Fibroblast of lung (primary cell): Measurements from ENCODE around the gene RETSAT. TPM values are rescaled to one million over a fixed set of nuclear protein-coding genes. Genes with fewer than 3 reads are reported as not detected.

ENCODE experiments used
- DNase-seq, 2 donors: peaks; one replicate each; pipeline versions ENCODE4 v3.0.0 to v3.0.0-alpha.2; 2010; ENCODE audit warnings: low read depth in 2 of 2
- H2AFZ ChIP-seq: 2 replicates; pipeline ENCODE4 v1.5.1; 2012; ENCODE audit warnings: low read length, control low read depth, inconsistent platforms
- H3K27ac ChIP-seq: 2 replicates; pipeline ENCODE4 v1.5.1; 2011; ENCODE audit warnings: low read length, control low read depth; ENCODE audit not compliant: insufficient read depth
- H3K27me3 ChIP-seq: 2 replicates; pipeline ENCODE4 v1.5.1; 2011; ENCODE audit warnings: mild to moderate bottlenecking, low read length; ENCODE audit not compliant: control insufficient read depth, insufficient read depth
- H3K36me3 ChIP-seq: 2 replicates; pipeline ENCODE4 v1.5.1; 2011; ENCODE audit warnings: low read length; ENCODE audit not compliant: control insufficient read depth, insufficient read depth
- H3K4me1 ChIP-seq: 2 replicates; pipeline ENCODE4 v1.5.1; 2011; ENCODE audit warnings: low read length; ENCODE audit not compliant: control insufficient read depth, insufficient read depth; ENCODE audit errors: extremely low read depth
- H3K4me2 ChIP-seq: 2 replicates; pipeline ENCODE4 v1.5.1; 2011; ENCODE audit warnings: low read length, control low read depth; ENCODE audit not compliant: insufficient read depth; ENCODE audit errors: extremely low read depth
- H3K4me3 ChIP-seq, 4 experiments: fragments of 200-600 bp in 1 of 4; sonication (generic) in 1 of 4; replicated peaks in 1 of 4; 2 replicates each; pipeline ENCODE4 v1.5.1; 2011 to 2016; ENCODE audit warnings: low read length in 4 of 4, low read depth in 3 of 4, mild to moderate bottlenecking in 3 of 4, control low read depth in 2 of 4, inconsistent platforms in 1 of 4, mixed read lengths in 1 of 4; ENCODE audit not compliant: insufficient read depth in 1 of 4; ENCODE audit errors: control extremely low read depth in 1 of 4
- H3K79me2 ChIP-seq: 2 replicates; pipeline ENCODE4 v1.5.1; 2012; ENCODE audit warnings: mild to moderate bottlenecking, low read length, inconsistent platforms; ENCODE audit not compliant: control insufficient read depth, insufficient read depth
- H3K9ac ChIP-seq: 2 replicates; pipeline ENCODE4 v1.5.1; 2011; ENCODE audit warnings: mild to moderate bottlenecking, low read length, control low read depth; ENCODE audit not compliant: insufficient read depth
- H3K9me3 ChIP-seq: 2 replicates; pipeline ENCODE4 v1.5.1; 2012; ENCODE audit warnings: low read depth, low read length; ENCODE audit not compliant: control insufficient read depth, insufficient read depth
- H4K20me1 ChIP-seq: 2 replicates; pipeline ENCODE4 v1.5.1; 2011; ENCODE audit warnings: low read length; ENCODE audit not compliant: control insufficient read depth, insufficient read depth; ENCODE audit errors: extremely low read depth
- EZH2 ChIP-seq: IDR thresholded peaks from 2 replicates; pipeline ENCODE4 v1.5.1; 2012; ENCODE audit warnings: low read length, control low read depth, mild to moderate bottlenecking; ENCODE audit errors: missing control alignments
- polyA minus RNA-seq: library from RNA; depleted of rRNA, polyadenylated mRNA; stranded (reverse); fragments of >200 nt; gene quantifications from 2 replicates; pipeline ENCODE4 v1.2.3, GENCODE V29; 2011; ENCODE audit warnings: low replicate concordance
- polyA plus RNA-seq, 2 donors: library from polyadenylated mRNA; depleted of rRNA in 1 of 2; stranded (reverse) in 1 of 2; unstranded in 1 of 2; fragments of >200 nt; gene quantifications; 2 replicates each; pipeline ENCODE4 v1.2.1, GENCODE V29; 2011 to 2012; ENCODE audit warnings: missing spikeins in 1 of 2
- total RNA-seq: library from RNA; depleted of rRNA; stranded (reverse); fragments of >200 nt; gene quantifications from 2 replicates; pipeline ENCODE4 v1.2.1, GENCODE V29; 2014
- TF ChIP-seq, protein P1 (sequence below), 2 donors: IDR thresholded peaks in 1 of 2; conservative IDR thresholded peaks in 1 of 2; 1 replicate in 1 of 2; 2 replicates in 1 of 2; pipeline ENCODE4 v1.5.1; 2011 to 2012; ENCODE audit warnings: low read length in 2 of 2, control low read depth in 1 of 2, inconsistent platforms in 1 of 2, low read depth in 1 of 2, mild to moderate bottlenecking in 1 of 2

The RETSAT gene
- total RNA-seq = 61.6 and 87.0 TPM in 2 replicates
- polyA plus RNA-seq = 38.6 and 39.3 TPM in 2 replicates
- polyA plus RNA-seq (2012) = 38.2 and 40.7 TPM in 2 replicates
- polyA minus RNA-seq = 196 and 199 TPM in 2 replicates

DNA sequence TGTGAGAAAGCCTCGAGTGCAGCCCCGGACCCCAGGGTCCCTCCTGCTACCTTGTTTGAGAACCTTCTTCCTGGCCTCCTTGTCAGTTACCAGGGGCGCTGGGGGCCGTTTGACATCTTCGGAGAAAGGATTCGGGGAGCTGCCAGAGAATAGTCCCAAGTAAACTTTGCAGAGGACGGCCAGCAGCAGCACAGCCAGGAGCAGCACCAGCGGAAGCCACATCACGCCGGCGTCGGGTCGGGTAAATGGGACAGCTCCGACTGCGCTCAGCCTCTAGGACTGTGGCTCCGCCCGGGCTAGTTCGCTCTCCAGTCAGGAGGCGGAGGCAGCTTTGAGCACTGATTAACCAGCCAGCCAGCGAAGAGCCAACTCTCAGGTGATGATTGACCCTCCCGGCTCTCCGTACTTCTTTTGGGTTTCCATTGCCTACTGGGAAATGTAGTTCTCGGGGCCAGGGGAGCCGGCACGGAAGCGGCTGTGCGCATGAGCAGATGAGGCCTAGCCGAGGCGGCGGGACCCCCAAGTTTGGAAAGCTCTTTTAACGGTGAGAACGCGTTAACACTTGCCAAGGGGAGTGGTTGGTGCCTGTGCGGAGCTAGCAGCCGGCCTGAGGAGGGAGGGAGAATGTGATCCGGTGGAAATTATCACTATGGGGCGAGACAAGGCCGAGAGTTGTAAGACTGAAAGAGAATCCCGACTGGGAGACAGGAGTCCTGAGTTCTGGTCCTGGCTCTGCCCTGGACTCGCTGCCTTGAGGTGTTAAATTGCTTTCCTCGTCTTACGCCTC, at the start of gene RETSAT, which contains the start of gene ELMOD3:
Gene RETSAT (minus strand): TSS at position 243 of the 787 bp plus-strand sequence. CDS start 21 bp downstream, at position 222.
Gene ELMOD3 (plus strand): TSS at position 484 of the 787 bp plus-strand sequence. CDS start 2,430 bp downstream, outside the sequence.
- Histone ChIP-seq H2AFZ (peak within 1 kb of the TSS; percentile 98), H3K4me2 (peak within 1 kb of the TSS; percentile 90), H3K27me3 (no peaks in the 10 kb centered on the region), H3K79me2 (peaks cover 25% of the 10 kb centered on the region), H3K27ac (peak within 1 kb of the TSS; percentile 85), H3K4me3 (peak within 1 kb of the TSS; percentile 90 to 100 (median 94)), H3K9me3 (no peaks in the 10 kb centered on the region), H4K20me1 (no peaks in the 10 kb centered on the region), H3K9ac (peak within 1 kb of the TSS; percentile 86), H3K36me3 (peaks cover 12% of the 10 kb centered on the region), H3K4me1 (peaks cover 4% of the 10 kb centered on the region)
- peak; percentile 100 for DNase-seq
- TF ChIP-seq, protein P1, sequence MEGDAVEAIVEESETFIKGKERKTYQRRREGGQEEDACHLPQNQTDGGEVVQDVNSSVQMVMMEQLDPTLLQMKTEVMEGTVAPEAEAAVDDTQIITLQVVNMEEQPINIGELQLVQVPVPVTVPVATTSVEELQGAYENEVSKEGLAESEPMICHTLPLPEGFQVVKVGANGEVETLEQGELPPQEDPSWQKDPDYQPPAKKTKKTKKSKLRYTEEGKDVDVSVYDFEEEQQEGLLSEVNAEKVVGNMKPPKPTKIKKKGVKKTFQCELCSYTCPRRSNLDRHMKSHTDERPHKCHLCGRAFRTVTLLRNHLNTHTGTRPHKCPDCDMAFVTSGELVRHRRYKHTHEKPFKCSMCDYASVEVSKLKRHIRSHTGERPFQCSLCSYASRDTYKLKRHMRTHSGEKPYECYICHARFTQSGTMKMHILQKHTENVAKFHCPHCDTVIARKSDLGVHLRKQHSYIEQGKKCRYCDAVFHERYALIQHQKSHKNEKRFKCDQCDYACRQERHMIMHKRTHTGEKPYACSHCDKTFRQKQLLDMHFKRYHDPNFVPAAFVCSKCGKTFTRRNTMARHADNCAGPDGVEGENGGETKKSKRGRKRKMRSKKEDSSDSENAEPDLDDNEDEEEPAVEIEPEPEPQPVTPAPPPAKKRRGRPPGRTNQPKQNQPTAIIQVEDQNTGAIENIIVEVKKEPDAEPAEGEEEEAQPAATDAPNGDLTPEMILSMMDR (conservative IDR thresholded peaks at IDR 0.05 in 1 of 2, IDR thresholded peaks at IDR 0.05 in 1 of 2; ENCODE audit: low read depth in 1 of 2, low read length in 2 of 2) = no peak
- TF ChIP-seq EZH2 = no peak

DNA sequence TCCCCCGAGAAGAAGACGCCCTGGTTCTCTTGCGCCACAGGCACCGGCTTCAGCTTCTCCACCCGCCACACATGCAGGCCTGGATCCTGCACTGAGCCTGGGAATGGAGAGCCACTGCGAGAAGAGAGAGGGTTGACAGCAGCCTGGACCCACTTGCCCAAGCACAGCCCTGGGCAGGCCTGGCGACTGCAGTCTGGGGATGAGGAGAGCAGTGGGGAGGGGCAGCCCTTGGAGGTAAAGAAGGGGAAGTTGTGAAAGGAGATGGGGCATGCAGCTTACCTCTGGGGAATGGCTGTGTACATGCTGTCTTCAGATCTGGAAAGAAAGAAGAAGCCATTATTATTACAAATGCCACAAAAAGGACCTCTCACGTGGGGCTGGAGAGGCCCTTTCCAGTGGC, 47.5 kb upstream of the RETSAT start:
- H3K27me3 ChIP-seq = no peaks in the 10 kb centered on the region
- H3K4me3 ChIP-seq = no peak overlapping the region
- H2AFZ ChIP-seq = no peak overlapping the region
- H4K20me1 ChIP-seq = no peaks in the 10 kb centered on the region
- no peak overlapping the region for H3K9ac ChIP-seq
- H3K4me1 ChIP-seq = no peaks in the 10 kb centered on the region
- H3K36me3 ChIP-seq = no peaks in the 10 kb centered on the region
- no peak overlapping the region for H3K4me2 ChIP-seq
- TF ChIP-seq, protein P1 (conservative IDR thresholded peaks at IDR 0.05 in 1 of 2, IDR thresholded peaks at IDR 0.05 in 1 of 2; ENCODE audit: low read depth in 1 of 2, low read length in 2 of 2) = no peak
- no peak for TF ChIP-seq EZH2
- H3K27ac ChIP-seq = no peak overlapping the region
- H3K79me2 ChIP-seq = no peaks in the 10 kb centered on the region
- no peaks in the 10 kb centered on the region for H3K9me3 ChIP-seq
- DNase-seq = no peak

DNA sequence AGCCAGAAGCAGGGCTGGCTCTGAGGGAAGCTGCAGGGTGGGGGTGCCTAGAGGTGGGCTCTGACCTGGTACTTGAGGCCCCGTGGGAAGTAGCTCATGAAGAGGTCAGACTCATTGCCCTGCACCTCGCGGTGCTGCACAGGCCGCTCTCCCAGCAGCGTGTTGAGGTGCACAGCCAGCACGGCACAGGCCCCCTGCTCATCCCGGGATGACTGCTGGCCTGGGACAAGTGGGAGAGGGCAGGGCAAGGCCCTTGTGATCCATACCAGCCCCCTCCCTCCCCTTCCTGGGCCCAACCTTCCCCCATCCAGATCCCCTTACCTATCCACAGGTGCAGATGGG, 47.1 kb upstream of the RETSAT start:
- no peak overlapping the region for H3K4me2 ChIP-seq
- H2AFZ ChIP-seq = no peak overlapping the region
- no peak overlapping the region for H3K27ac ChIP-seq
- H3K79me2 ChIP-seq = no peaks in the 10 kb centered on the region
- no peaks in the 10 kb centered on the region for H3K27me3 ChIP-seq
- no peak overlapping the region for H3K4me3 ChIP-seq
- no peaks in the 10 kb centered on the region for H4K20me1 ChIP-seq
- no peaks in the 10 kb centered on the region for H3K36me3 ChIP-seq
- no peaks in the 10 kb centered on the region for H3K4me1 ChIP-seq
- H3K9me3 ChIP-seq = no peaks in the 10 kb centered on the region
- no peak for DNase-seq
- no peak for TF ChIP-seq EZH2
- TF ChIP-seq, protein P1 (conservative IDR thresholded peaks at IDR 0.05 in 1 of 2, IDR thresholded peaks at IDR 0.05 in 1 of 2; ENCODE audit: low read depth in 1 of 2, low read length in 2 of 2) = no peak
- H3K9ac ChIP-seq = no peak overlapping the region
